ENCODE measurements around the gene PRAMEF9.
"Not testable (repeated sequence)": the region's sequence is repeated elsewhere in the genome, so short reads cannot be mapped to it uniquely, and the experiment has no call there.

The PRAMEF9 gene

GRCh38 chr1:13171548-13171947, at the start of gene PRAMEF9:
TSS of gene PRAMEF9 (plus strand) at chr1:13171848. CDS start at chr1:13175281, 3,433 bp downstream.
- not testable (repeated sequence) for DNase-seq (ENCODE audit: low spot score)

GRCh38 chr1:13155909-13156308, 15.7 kb upstream of the PRAMEF9 start, which contains the start of gene PRAMEF26:
TSS of gene PRAMEF26 (minus strand) at chr1:13156009. CDS start at chr1:13153095, 2,914 bp downstream.
- DNase-seq (ENCODE audit: low spot score): not testable (repeated sequence)

- DNase-seq (ENCODE audit: low spot score): not testable (repeated sequence)
These were observed 6.1 kb upstream of the PRAMEF9 start, which contains the start of gene HNRNPCL4 for GRCh38 chr1:13165531-13165930. TSS of gene HNRNPCL4 (minus strand) at chr1:13165631. CDS start at chr1:13165467, 164 bp downstream.

- DNase-seq (ENCODE audit: low spot score): not testable (repeated sequence)
These were observed 29.7 kb downstream of the PRAMEF9 start, which contains the start of gene PRAMEF13 for GRCh38 chr1:13201309-13201708. TSS of gene PRAMEF13 (minus strand) at chr1:13201409. CDS start at chr1:13199589, 1,820 bp downstream.

GRCh38 chr1:13208712-13209111, 37.1 kb downstream of the PRAMEF9 start:
- not testable (repeated sequence) for DNase-seq (ENCODE audit: low spot score)

GRCh38 chr1:13216619-13217018, 45.0 kb downstream of the PRAMEF9 start:
- not testable (repeated sequence) for DNase-seq (ENCODE audit: low spot score)

GRCh38 chr1:13219203-13219602, 47.6 kb downstream of the PRAMEF9 start:
- DNase-seq (ENCODE audit: low spot score): not testable (repeated sequence)

GRCh38 chr1:13222788-13223187, 51.1 kb downstream of the PRAMEF9 start:
- not testable (repeated sequence) for DNase-seq (ENCODE audit: low spot score)

GRCh38 chr1:13224480-13225060, 52.9 kb downstream of the PRAMEF9 start:
- no peak for DNase-seq (ENCODE audit: low spot score)

GRCh38 chr1:13225675-13226204, 54.1 kb downstream of the PRAMEF9 start, which contains the start of gene PRAMEF18:
TSS of gene PRAMEF18 (minus strand) at chr1:13226154. CDS start at chr1:13226106, 48 bp downstream.
- DNase-seq (ENCODE audit: low spot score): not testable (repeated sequence)

GRCh38 chr1:13227271-13228055, 55.8 kb downstream of the PRAMEF9 start:
- DNase-seq (ENCODE audit: low spot score): not testable (repeated sequence)

GRCh38 chr1:13228343-13228781, 56.7 kb downstream of the PRAMEF9 start:
- peak; percentile 58 for DNase-seq (ENCODE audit: low spot score)
